Thoracic aorta (tissue), 2 donors: Measurements from ENCODE around the gene LRRC8A. TPM values are rescaled to one million over a fixed set of nuclear protein-coding genes. Genes with fewer than 3 reads are reported as not detected.

ENCODE experiments used
- ATAC-seq: fragments of 150-250 bp; one replicate; pipeline ENCODE4 v1.8.0; 2017; ENCODE audit warnings: low read depth; ENCODE audit not compliant: insufficient number of reproducible peaks, low FRiP score
- DNase-seq: peaks from one replicate; pipeline ENCODE4 v3.0.0-alpha.2; 2020; ENCODE audit warnings: low spot score
- H3K27ac ChIP-seq, 2 donors: fragments of 200-600 bp; sonication (generic); 1 replicate in 1 of 2; 2 replicates in 1 of 2; pipeline ENCODE4 v1.5.1; 2016; ENCODE audit warnings: mild to moderate bottlenecking in 2 of 2, moderate library complexity in 2 of 2
- H3K27me3 ChIP-seq: fragments of 200-600 bp; sonication (generic); replicated peaks from 2 replicates; pipeline ENCODE4 v1.6.0; 2016; ENCODE audit warnings: mild to moderate bottlenecking; ENCODE audit not compliant: insufficient read depth
- H3K36me3 ChIP-seq: fragments of 200-600 bp; sonication (generic); one replicate; pipeline ENCODE4 v1.5.1; 2016
- H3K4me1 ChIP-seq, 2 donors: fragments of 200-600 bp; sonication (generic); 1 replicate in 1 of 2; 2 replicates in 1 of 2; pipeline versions ENCODE4 v1.5.1 to v1.6.0; 2016; ENCODE audit warnings: low read depth in 2 of 2, mild to moderate bottlenecking in 1 of 2; ENCODE audit not compliant: control insufficient read depth in 1 of 2
- H3K4me3 ChIP-seq: fragments of 200-600 bp; sonication (generic); 2 replicates; pipeline ENCODE4 v1.5.1; 2016; ENCODE audit warnings: mild to moderate bottlenecking
- H3K9me3 ChIP-seq: fragments of 200-600 bp; sonication (generic); 2 replicates; pipeline ENCODE4 v1.5.1; 2016
- total RNA-seq, 2 donors: library from RNA; depleted of rRNA; stranded (reverse); fragments of >200 nt; gene quantifications; one replicate each; pipeline versions ENCODE4 v1.1.0 to v1.2.3, GENCODE V29; 2016
- TF ChIP-seq, protein P1 (sequence below): fragments of 200-600 bp; sonication (generic); IDR thresholded peaks from one replicate; pipeline ENCODE4 v1.5.1; 2019; ENCODE audit warnings: antibody characterized with exemption

The LRRC8A gene
- total RNA-seq, 2 donors from 2014 or later: 125 to 161 TPM

- Histone ChIP-seq H3K27me3 (no peaks in the 10 kb centered on the region), H3K9me3 (no peaks in the 10 kb centered on the region), H3K27ac (no peak overlapping the region), H3K36me3 (peaks cover 40% of the 10 kb centered on the region), H3K4me3 (no peak overlapping the region), H3K4me1 (peaks cover 43 to 67% of the 10 kb centered on the region in 2 donors)
- DNase-seq: no peak
- TF ChIP-seq, protein P1, sequence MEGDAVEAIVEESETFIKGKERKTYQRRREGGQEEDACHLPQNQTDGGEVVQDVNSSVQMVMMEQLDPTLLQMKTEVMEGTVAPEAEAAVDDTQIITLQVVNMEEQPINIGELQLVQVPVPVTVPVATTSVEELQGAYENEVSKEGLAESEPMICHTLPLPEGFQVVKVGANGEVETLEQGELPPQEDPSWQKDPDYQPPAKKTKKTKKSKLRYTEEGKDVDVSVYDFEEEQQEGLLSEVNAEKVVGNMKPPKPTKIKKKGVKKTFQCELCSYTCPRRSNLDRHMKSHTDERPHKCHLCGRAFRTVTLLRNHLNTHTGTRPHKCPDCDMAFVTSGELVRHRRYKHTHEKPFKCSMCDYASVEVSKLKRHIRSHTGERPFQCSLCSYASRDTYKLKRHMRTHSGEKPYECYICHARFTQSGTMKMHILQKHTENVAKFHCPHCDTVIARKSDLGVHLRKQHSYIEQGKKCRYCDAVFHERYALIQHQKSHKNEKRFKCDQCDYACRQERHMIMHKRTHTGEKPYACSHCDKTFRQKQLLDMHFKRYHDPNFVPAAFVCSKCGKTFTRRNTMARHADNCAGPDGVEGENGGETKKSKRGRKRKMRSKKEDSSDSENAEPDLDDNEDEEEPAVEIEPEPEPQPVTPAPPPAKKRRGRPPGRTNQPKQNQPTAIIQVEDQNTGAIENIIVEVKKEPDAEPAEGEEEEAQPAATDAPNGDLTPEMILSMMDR: no peak
- ATAC-seq: no peak
Observed at GRCh38 chr9:128908372-128908771, 26.4 kb downstream of the LRRC8A start.

- Histone ChIP-seq H3K9me3 (no peaks in the 10 kb centered on the region), H3K27me3 (no peaks in the 10 kb centered on the region), H3K27ac (peak overlapping the region; percentile 96), H3K4me1 (peaks cover 54 to 67% of the 10 kb centered on the region in 2 donors), H3K36me3 (peaks cover 51% of the 10 kb centered on the region), H3K4me3 (no peak overlapping the region)
- TF ChIP-seq, protein P1: no peak
- no peak for DNase-seq
- no peak for ATAC-seq
Observed at GRCh38 chr9:128909859-128910258, 27.9 kb downstream of the LRRC8A start.

DNA sequence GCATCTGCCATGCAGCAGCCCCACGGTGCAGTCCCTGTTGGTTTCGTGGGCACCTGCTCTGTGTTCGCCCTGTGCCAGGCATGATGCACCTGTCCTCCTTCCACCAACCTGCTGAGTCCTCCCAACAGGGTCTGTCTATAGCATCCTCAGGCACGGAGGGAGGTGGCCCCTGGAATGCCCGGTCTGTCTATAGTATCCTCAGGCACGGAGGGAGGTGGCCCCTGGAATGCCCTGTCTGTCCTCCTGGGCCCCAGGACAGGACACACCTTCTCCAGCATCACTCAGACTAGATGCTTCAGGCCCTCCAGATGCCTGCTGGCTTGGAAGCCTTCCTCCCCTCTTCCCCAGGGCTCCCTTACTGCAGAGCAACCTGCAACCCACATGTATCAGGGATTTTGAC, 29.0 kb downstream of the LRRC8A start:
- H3K9me3 ChIP-seq: no peaks in the 10 kb centered on the region
- peak overlapping the region; percentile 40 for H3K4me3 ChIP-seq
- ATAC-seq (no peak), DNase-seq (no peak)
- peak overlapping the region; percentile 96 for H3K27ac ChIP-seq
- H3K36me3 ChIP-seq: peaks cover 55% of the 10 kb centered on the region
- H3K27me3 ChIP-seq: no peaks in the 10 kb centered on the region
- TF ChIP-seq, protein P1: no peak
- peaks cover 65 to 70% of the 10 kb centered on the region in 2 donors for H3K4me1 ChIP-seq

DNA sequence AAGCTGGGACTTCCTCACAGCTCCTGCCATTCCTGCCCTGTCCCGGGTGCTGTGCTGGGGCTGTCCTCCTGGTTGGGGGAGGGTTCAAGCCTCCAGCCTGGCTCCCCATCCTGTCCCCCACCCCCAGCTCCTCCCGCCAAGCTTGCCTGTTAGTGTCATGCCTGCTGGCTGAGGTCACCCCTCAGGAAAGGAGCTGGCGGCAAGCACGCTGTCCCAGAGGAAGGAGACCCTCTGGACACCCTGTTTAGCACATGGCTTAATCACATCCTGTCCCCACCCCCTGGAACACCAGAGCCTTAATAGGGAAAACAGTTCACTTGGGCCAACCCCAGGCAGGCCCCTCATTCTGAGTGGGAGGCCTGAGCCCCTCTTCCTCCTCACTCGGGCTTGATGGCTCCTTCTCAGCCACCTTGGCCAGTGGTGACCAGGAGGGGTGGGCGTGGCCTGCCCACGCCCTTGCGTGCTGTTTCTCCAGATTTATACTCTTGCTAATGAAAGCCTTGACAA, 29.6 kb downstream of the LRRC8A start:
- TF ChIP-seq, protein P1: no peak
- H3K36me3 ChIP-seq: peaks cover 55% of the 10 kb centered on the region
- DNase-seq (peak; percentile 79), ATAC-seq (peak; percentile 50)
- peak overlapping the region; percentile 96 for H3K27ac ChIP-seq
- H3K9me3 ChIP-seq: no peaks in the 10 kb centered on the region
- H3K4me3 ChIP-seq: peak overlapping the region; percentile 40
- H3K27me3 ChIP-seq: no peaks in the 10 kb centered on the region
- peaks cover 71 to 74% of the 10 kb centered on the region in 2 donors for H3K4me1 ChIP-seq

DNA sequence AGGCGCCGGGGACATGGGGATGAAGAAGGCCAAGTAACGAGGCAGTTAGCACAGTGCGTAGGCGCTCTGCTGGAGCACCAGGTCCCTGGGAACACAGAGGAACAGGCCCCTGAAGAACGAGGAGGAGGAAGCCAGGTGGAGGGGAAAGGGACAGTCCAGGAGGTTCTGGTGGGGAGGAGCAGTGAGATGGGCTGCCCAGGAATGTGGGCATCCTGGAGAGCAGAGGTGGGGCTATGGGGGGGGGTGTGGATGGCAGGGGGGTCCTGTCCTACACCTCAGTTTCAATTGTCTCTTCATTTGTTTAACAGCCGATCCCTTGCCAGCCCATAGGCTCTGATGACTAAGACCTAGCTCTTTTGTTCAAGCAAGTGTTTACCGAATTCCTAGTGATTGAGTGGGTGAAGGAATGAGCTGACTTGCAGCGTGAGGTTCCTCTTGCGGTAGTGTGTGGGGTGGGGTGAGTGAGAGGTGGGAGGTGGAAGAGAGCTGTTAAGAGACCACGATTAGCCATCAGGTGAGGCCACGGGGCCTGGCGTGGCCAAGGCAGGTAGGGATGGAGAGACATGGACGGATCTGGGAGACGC, 30.4 kb downstream of the LRRC8A start:
- H3K4me1 ChIP-seq: peaks cover 75 to 81% of the 10 kb centered on the region in 2 donors
- DNase-seq (no peak), ATAC-seq (no peak)
- TF ChIP-seq, protein P1: no peak
- H3K27ac ChIP-seq: peak overlapping the region; percentile 96
- peaks cover 50% of the 10 kb centered on the region for H3K36me3 ChIP-seq
- no peaks in the 10 kb centered on the region for H3K9me3 ChIP-seq
- H3K27me3 ChIP-seq: no peaks in the 10 kb centered on the region
- peak overlapping the region; percentile 41 for H3K4me3 ChIP-seq
